GM23338 (cell line): ENCODE data around the gene TERB1. TPM values are rescaled to one million over a fixed set of nuclear protein-coding genes. Genes with fewer than 3 reads are reported as not detected.

Source experiments
- ATAC-seq: fragments of 200-7000 bp; cut with Tn5 transposase; 3 replicates; pipeline ENCODE4 v1.9.1; 2020
- DNase-seq: peaks from one replicate; pipeline ENCODE4 v3.0.0-alpha.2; 2015; ENCODE audit warnings: low spot score
- H2AFZ ChIP-seq: fragments of 200-600 bp; sonication (generic); 2 replicates; pipeline ENCODE4 v1.8.0; 2016; ENCODE audit warnings: antibody characterized with exemption, mild to moderate bottlenecking, moderate library complexity
- H3F3A ChIP-seq: fragments of 200-600 bp; sonication (generic); replicated peaks from 2 replicates; pipeline ENCODE4 v1.8.0; 2017; ENCODE audit warnings: antibody characterized with exemption, mixed run types, low read depth
- H3K27ac ChIP-seq: fragments of 200-600 bp; sonication (generic); 2 replicates; pipeline ENCODE4 v1.6.1; 2016; ENCODE audit warnings: low read depth
- H3K27me3 ChIP-seq: fragments of 200-600 bp; sonication (generic); 2 replicates; pipeline ENCODE4 v1.8.0; 2016; ENCODE audit warnings: mild to moderate bottlenecking, mixed run types, moderate library complexity; ENCODE audit not compliant: insufficient read depth
- H3K36me3 ChIP-seq: fragments of 200-600 bp; sonication (generic); 2 replicates; pipeline ENCODE4 v1.8.0; 2016; ENCODE audit warnings: mild to moderate bottlenecking; ENCODE audit not compliant: insufficient read depth
- H3K4me1 ChIP-seq: fragments of 200-600 bp; sonication (generic); 2 replicates; pipeline ENCODE4 v1.8.0; 2016; ENCODE audit warnings: mild to moderate bottlenecking, moderate library complexity; ENCODE audit not compliant: insufficient read depth
- H3K4me2 ChIP-seq: fragments of 200-600 bp; sonication (generic); 2 replicates; pipeline ENCODE4 v1.7.1; 2017; ENCODE audit warnings: mixed run types
- H3K4me3 ChIP-seq: fragments of 200-600 bp; sonication (generic); 2 replicates; pipeline ENCODE4 v1.6.1; 2016; ENCODE audit warnings: mixed run types
- H3K79me2 ChIP-seq: fragments of 200-600 bp; sonication (generic); replicated peaks from 2 replicates; pipeline ENCODE4 v1.8.0; 2017; ENCODE audit warnings: mild to moderate bottlenecking; ENCODE audit not compliant: insufficient read depth
- H3K9me2 ChIP-seq: fragments of 200-600 bp; sonication (generic); 2 replicates; pipeline ENCODE4 v1.8.0; 2017; ENCODE audit not compliant: insufficient read depth
- H4K20me1 ChIP-seq: fragments of 200-600 bp; sonication (generic); replicated peaks from 2 replicates; pipeline ENCODE4 v1.8.0; 2017; ENCODE audit warnings: mild to moderate bottlenecking; ENCODE audit not compliant: insufficient read depth
- H3K27ac Mint-ChIP-seq: 2 replicates; pipeline ENCODE4 v1.8.0; 2020; ENCODE audit warnings: inconsistent platforms, mild to moderate bottlenecking, moderate library complexity, mixed read lengths
- H3K27me3 Mint-ChIP-seq: 3 replicates; pipeline ENCODE4 v1.8.0; 2022; ENCODE audit warnings: low read depth, mild to moderate bottlenecking, moderate library complexity, mixed read lengths, inconsistent platforms; ENCODE audit not compliant: insufficient read depth, poor library complexity
- H3K36me3 Mint-ChIP-seq: 3 replicates; pipeline ENCODE4 v1.8.0; 2021; ENCODE audit warnings: low read depth, mild to moderate bottlenecking, inconsistent platforms, moderate library complexity, mixed read lengths
- H3K4me1 Mint-ChIP-seq: 3 replicates; pipeline ENCODE4 v1.8.0; 2020; ENCODE audit warnings: mild to moderate bottlenecking, inconsistent platforms, mixed read lengths
- H3K4me3 Mint-ChIP-seq: 3 replicates; pipeline ENCODE4 v1.8.0; 2021; ENCODE audit warnings: moderate library complexity, mild to moderate bottlenecking, inconsistent platforms, mixed read lengths
- H3K9me3 Mint-ChIP-seq: 3 replicates; pipeline ENCODE4 v1.8.0; 2020; ENCODE audit warnings: moderate library complexity, mild to moderate bottlenecking, inconsistent platforms, mixed read lengths
- CTCF ChIP-seq, 2 experiments: fragments of 200-600 bp in 1 of 2; sonication (generic) in 1 of 2; conservative IDR thresholded peaks; 2 replicates each; pipeline versions ENCODE4 v1.5.1 to v1.6.1; 2016 to 2017; ENCODE audit warnings: antibody characterized with exemption in 2 of 2, low read depth in 2 of 2, mild to moderate bottlenecking in 2 of 2, moderate library complexity in 1 of 2
- EZH2 ChIP-seq: fragments of 200-600 bp; sonication (generic); IDR thresholded peaks from one replicate; pipeline ENCODE4 v1.8.0; 2017; ENCODE audit warnings: antibody characterized with exemption, mild to moderate bottlenecking, low read depth; ENCODE audit not compliant: unreplicated experiment
- JUNB ChIP-seq: IDR thresholded peaks from one replicate; pipeline ENCODE4 v1.6.1; 2016; ENCODE audit warnings: antibody characterized with exemption; ENCODE audit not compliant: unreplicated experiment
- POLR2AphosphoS5 ChIP-seq: IDR thresholded peaks from 2 replicates; pipeline ENCODE4 v1.6.1; 2016; ENCODE audit warnings: antibody characterized with exemption, low read depth
- STAT1 ChIP-seq: IDR thresholded peaks from one replicate; pipeline ENCODE4 v1.6.1; 2016; ENCODE audit warnings: antibody characterized with exemption; ENCODE audit not compliant: unreplicated experiment
- polyA plus RNA-seq: library from polyadenylated mRNA; unstranded; fragments of >200 nt; fragmentation: Nextera tagmentation; extraction: Ambion mirVana; gene quantifications from 2 replicates; pipeline ENCODE4 v1.2.1, GENCODE V29; 2016
- total RNA-seq: library from RNA; depleted of rRNA; stranded (reverse); fragments of >200 nt; shearing (Covaris generic); gene quantifications from 2 replicates; pipeline ENCODE4 v1.2.3, GENCODE V29; 2014
- TF ChIP-seq, protein P1 (sequence below): IDR thresholded peaks from one replicate; pipeline ENCODE4 v1.6.1; 2018; ENCODE audit warnings: antibody characterized with exemption; ENCODE audit not compliant: unreplicated experiment

TERB1 gene
- total and polyA plus RNA-seq, 2 experiments from 2014 or later: not detected

DNA sequence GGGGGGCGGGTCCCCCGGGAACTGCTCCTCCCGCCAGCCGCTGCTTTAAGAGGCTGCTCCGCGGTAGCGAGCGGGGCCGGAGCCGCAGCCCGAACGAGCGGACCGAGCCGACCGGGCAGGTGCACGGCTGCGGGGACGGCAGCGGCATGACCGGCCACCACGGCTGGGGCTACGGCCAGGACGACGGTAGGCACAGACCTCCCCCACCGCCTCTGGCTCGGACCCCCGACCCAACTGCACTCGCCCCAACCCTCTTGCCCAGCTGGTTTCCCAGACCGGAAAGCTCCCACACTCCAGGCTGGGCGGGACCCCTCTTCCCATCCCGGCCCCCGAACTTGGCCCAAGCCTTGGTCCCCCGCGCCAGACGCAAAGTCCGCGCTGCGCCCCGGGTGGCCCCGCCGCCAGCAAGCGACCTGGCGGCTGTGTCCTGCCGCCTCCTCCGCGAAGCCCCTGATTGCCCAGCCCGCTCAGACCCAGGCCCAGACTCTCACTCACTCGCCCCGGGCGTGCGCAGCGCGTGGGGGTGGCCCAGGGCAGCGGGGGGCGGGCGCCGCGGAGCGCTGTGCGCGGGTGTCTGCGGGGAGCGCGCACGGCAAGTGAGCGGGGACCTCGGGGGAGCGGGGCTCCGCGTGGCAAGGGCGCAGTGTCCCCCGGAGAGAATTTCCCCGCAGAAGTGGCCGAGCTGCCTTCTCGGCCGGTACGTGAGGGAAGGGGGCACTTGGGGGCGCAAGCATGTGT, 43.1 kb upstream of the TERB1 start, which contains the start of gene CA7:
CA7 (plus strand) TSS at position 73 of the 738 bp plus-strand sequence; CDS start at position 147, 74 bp downstream.
- peak; percentile 62 for DNase-seq
- peaks cover 51% of the 10 kb centered on the region for H3K27me3 ChIP-seq

More for the DNA sequence above, 43.1 kb upstream of the TERB1 start, which contains the start of gene CA7:
- Histone ChIP-seq H4K20me1 (no peaks in the 10 kb centered on the region), H3K36me3 (no peaks in the 10 kb centered on the region), H3K4me3 (peak within 1 kb of the TSS; percentile 69), H3K27ac (no peak within 1 kb of the TSS), H3F3A (0 out of 2 replicates have a peak, but pooled peaks cover 6% of the 10 kb centered on the region), H3K9me2 (no peaks in the 10 kb centered on the region; the same call in 1 of the 2 replicates), H3K79me2 (no peaks in the 10 kb centered on the region), H2AFZ (peak within 1 kb of the TSS; percentile 99), H3K4me2 (peak within 1 kb of the TSS; percentile 86), H3K4me1 (no peaks in the 10 kb centered on the region; the same call in 1 of the 2 replicates)
- ATAC-seq: peak; percentile 77
- Mint-ChIP-seq H3K9me3 (no peaks in the 10 kb centered on the region; the same call in 2 of the 3 replicates), H3K27ac (no peak within 1 kb of the TSS), H3K36me3 (no peaks in the 10 kb centered on the region), H3K4me1 (peaks cover 16% of the 10 kb centered on the region), H3K27me3 (peaks cover 40% of the 10 kb centered on the region), H3K4me3 (peak within 1 kb of the TSS; percentile 76)
- TF ChIP-seq EZH2 (peak; percentile 44), POLR2AphosphoS5 (peak; percentile 37; the same call in 1 of the 2 replicates), CTCF (conservative IDR thresholded peaks at IDR 0.05; ENCODE audit: low read depth in 2 of 2) (0 out of 4 replicates have a peak, but pooled peaks of 1 of the 2 experiments have one; percentile 8), JUNB (no peak), STAT1 (no peak)
- TF ChIP-seq, protein P1, sequence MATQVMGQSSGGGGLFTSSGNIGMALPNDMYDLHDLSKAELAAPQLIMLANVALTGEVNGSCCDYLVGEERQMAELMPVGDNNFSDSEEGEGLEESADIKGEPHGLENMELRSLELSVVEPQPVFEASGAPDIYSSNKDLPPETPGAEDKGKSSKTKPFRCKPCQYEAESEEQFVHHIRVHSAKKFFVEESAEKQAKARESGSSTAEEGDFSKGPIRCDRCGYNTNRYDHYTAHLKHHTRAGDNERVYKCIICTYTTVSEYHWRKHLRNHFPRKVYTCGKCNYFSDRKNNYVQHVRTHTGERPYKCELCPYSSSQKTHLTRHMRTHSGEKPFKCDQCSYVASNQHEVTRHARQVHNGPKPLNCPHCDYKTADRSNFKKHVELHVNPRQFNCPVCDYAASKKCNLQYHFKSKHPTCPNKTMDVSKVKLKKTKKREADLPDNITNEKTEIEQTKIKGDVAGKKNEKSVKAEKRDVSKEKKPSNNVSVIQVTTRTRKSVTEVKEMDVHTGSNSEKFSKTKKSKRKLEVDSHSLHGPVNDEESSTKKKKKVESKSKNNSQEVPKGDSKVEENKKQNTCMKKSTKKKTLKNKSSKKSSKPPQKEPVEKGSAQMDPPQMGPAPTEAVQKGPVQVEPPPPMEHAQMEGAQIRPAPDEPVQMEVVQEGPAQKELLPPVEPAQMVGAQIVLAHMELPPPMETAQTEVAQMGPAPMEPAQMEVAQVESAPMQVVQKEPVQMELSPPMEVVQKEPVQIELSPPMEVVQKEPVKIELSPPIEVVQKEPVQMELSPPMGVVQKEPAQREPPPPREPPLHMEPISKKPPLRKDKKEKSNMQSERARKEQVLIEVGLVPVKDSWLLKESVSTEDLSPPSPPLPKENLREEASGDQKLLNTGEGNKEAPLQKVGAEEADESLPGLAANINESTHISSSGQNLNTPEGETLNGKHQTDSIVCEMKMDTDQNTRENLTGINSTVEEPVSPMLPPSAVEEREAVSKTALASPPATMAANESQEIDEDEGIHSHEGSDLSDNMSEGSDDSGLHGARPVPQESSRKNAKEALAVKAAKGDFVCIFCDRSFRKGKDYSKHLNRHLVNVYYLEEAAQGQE: no peak
